D721Med (cell line): Measurements from ENCODE around the gene ZFHX3.
A peak's percentile ranks its signal among the peaks of the same experiment; 100 is the strongest.
"Not testable (repeated sequence)": the region's sequence is repeated elsewhere in the genome, so short reads cannot be mapped to it uniquely, and the experiment has no call there.

Source experiments
- DNase-seq: peaks from one replicate; pipeline ENCODE4 v3.0.0; 2011; ENCODE audit warnings: low spot score; ENCODE audit not compliant: insufficient read length
- FAIRE-seq: peaks from 2 replicates; lab custom pipeline; 2011; peaks lifted over from hg19 to GRCh38; lab: Jason Lieb, UNC
- TF ChIP-seq, protein P1 (sequence below): IDR thresholded peaks from 2 replicates; pipeline ENCODE4 v1.5.1; 2012; ENCODE audit warnings: mild to moderate bottlenecking, control low read depth; ENCODE audit not compliant: insufficient read depth; ENCODE audit errors: missing control alignments

Gene ZFHX3

DNA sequence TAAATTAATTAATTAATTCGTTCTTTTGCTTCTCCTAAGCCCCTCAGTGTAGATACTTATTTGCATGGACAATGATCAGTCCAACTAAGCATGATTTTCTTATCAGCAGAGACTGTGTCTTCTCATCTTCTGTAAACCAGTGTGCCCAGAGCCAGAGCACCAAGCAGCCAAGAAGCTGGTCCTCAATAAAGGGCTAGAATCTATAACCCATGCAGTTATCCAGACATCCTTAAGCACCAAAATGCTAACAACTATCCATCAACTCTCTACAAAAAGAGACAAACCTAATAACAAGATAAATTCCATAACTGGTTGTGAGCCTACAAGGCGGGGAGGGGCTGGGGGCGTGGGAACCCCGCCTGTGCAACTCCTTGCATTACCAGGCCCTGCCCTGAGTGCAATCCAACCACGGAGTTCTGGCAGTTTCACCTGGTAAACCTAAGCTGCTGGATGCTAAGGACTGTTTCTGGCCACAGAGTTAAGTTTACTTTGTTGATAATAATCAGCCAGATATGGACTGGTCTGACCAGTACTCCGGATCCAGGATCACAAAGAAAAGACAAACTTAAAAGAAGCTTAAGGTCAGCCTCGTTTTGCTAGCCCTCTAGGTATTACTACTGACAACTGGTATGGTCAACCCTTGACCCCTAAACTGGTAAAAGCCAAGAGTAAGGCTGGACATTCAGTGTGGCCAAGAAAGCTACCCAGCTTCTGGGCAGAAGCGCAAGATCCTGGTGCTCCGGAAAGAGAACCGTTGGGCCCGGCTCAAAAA lies 51.5 kb downstream of the ZFHX3 start:
- TF ChIP-seq, protein P1, sequence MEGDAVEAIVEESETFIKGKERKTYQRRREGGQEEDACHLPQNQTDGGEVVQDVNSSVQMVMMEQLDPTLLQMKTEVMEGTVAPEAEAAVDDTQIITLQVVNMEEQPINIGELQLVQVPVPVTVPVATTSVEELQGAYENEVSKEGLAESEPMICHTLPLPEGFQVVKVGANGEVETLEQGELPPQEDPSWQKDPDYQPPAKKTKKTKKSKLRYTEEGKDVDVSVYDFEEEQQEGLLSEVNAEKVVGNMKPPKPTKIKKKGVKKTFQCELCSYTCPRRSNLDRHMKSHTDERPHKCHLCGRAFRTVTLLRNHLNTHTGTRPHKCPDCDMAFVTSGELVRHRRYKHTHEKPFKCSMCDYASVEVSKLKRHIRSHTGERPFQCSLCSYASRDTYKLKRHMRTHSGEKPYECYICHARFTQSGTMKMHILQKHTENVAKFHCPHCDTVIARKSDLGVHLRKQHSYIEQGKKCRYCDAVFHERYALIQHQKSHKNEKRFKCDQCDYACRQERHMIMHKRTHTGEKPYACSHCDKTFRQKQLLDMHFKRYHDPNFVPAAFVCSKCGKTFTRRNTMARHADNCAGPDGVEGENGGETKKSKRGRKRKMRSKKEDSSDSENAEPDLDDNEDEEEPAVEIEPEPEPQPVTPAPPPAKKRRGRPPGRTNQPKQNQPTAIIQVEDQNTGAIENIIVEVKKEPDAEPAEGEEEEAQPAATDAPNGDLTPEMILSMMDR: no peak
- FAIRE-seq (no peak), DNase-seq (no peak)

DNA sequence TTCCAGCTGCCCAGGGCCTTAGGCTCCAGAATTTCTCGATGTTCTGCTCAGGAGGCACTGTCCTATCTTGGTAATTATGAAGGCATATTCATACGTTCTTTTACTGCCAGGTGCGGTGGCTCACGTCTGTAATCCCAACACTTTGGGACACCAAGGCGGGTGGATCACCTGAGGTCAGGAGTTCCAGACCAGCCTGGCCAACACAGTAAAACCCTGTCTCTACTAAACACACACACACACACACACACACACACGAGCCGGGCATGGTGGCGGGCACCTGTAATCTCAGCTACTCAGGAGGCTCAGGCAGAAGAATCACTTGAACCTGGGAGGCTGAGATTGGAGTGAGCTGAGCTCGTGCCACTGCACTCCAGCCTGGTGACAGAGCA lies 52.1 kb downstream of the ZFHX3 start:
- FAIRE-seq, DNase-seq: not testable (repeated sequence)

DNA sequence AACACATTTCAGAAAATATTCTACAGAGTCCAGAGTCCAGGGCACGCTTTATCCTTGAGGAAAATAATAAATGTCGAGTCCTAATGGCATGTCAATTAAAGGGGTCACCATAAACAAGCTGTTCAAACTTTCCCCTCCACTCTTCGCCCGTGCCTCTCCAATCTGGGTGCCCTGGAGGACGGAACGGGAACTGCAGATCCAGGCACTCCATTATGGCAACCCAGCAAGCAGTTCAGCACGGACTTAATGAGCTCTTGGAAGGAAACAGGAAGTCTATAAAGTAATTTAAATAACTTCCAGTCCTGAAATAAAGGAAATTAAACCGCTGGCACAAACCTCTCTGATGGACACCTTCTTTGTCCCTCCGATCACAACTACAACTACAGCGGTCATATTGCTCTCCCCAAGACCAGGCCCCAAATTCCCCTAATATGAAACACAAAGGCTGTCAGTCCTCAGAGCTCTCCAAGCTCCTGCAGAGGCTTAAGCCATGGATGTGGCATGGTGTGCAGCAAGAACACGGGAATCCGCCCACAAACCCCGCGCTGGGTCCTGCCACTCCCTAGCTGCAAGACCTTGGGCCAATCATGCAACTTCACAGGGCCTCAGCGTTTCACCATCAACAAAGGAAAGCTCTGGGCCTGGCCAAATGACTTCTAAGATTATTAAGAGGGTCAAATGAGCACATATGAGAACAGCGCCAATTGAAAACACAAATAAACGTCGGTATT lies 52.6 kb downstream of the ZFHX3 start:
- FAIRE-seq (no peak), DNase-seq (no peak)
- TF ChIP-seq, protein P1: peak; percentile 9

DNA sequence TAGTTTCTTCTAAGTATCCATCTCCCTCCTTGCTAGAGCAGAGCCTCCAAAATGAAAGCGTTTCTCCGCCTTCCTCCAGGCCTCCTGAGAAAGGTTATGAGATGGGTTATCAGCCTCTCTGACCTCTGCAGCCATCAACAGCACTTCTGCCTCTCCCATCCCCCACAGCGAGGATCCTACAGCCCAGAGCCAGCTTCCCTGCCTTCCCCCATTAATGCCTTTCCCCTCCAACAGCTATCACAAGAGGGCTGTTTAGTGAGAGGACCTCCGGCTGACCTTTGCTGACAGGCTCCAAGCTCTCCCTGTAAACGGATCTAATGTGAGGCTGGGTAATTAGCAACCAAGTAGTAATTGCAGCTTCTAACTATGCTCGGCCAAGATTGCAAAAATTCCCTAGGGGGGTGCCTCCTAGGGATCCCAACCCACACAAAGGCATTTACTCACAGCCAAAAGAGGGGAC lies 55.8 kb downstream of the ZFHX3 start:
- DNase-seq: no peak
- TF ChIP-seq, protein P1: no peak
- FAIRE-seq: no peak

DNA sequence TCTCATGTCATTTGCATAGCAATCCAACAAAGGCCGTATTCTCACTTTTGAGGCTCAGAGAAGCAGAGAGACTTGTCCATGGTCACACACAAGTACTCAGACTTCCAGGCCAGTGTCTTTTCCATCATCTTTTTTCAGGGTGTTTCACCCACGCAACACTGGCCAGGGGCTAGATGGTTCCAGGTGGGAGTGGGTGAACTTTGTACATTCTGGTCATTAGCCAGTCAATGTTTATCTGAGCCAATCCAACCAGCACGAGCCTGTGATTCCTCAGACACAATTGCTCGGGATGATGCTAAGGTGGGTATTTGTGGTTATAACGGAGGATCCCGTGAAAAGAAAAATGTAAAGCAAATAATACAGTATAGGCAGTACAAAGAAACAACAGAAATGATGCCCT lies 56.3 kb downstream of the ZFHX3 start:
- FAIRE-seq (no peak), DNase-seq (no peak)
- TF ChIP-seq, protein P1: no peak

DNA sequence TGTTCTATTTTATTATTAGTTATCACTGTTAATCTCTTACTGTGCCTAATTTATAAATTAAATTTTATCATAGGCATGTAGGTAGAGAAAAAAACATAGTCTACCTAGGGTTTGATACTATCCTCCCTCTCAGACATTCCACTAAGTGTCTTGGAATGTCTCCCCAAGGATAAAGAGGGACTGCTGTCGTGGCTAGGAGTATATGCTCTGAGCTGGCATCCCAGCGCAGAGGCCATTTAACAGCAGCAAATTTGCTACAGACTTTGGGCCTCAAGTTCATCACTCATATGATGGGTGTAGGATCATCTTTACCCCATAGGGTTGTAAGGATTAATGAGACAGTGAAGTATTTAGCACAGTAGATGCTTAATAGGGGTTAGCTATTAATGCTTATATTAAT lies 56.7 kb downstream of the ZFHX3 start:
- TF ChIP-seq, protein P1: no peak
- FAIRE-seq: no peak
- DNase-seq: no peak

DNA sequence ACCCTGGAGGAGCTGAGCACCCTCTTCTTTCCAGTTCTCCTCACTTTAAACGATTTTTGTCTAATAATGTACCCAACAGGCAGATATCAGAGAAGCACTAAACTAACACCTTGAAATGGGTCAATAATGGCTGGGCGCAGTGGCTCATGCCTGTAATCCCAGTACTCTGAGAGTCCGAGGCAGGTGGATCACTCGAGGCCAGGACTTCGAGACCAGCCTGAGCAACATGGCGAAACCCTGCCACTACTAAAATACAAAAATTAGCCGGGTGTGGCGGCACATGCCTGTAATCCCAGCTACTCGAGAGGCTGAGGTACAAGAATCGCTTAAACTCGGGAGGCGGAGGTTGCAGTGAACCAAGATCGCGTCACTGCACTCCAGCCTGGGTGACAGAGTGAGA lies 57.4 kb downstream of the ZFHX3 start:
- FAIRE-seq (no peak), DNase-seq (no peak)
- TF ChIP-seq, protein P1: no peak
